ENCODE results near the gene DOCK6. TPM values are rescaled to one million over a fixed set of nuclear protein-coding genes. Genes with fewer than 3 reads are reported as not detected.

DOCK6 gene
- total RNA-seq, 1 experiment from 2014 or later = 57.9 TPM

- Histone ChIP-seq H3K4ac (ENCODE audit: low read depth, low read length) (no peak overlapping the region), H2BK20ac (ENCODE audit: low read depth, low read length, poor library complexity, severe bottlenecking) (no peak overlapping the region), H3K4me2 (ENCODE audit: insufficient read depth, insufficient read length, low read length) (no peak overlapping the region), H3K27ac (ENCODE audit: insufficient read length, low read depth, low read length) (no peak overlapping the region), H3K79me1 (ENCODE audit: insufficient read depth, low read depth, low read length, poor library complexity, severe bottlenecking) (no peaks in the 10 kb centered on the region), H2BK120ac (ENCODE audit: low read depth, low read length, poor library complexity, severe bottlenecking) (no peak overlapping the region), H3K23ac (ENCODE audit: insufficient read length, low read depth, low read length) (no peak overlapping the region), H4K5ac (ENCODE audit: insufficient read length, low read depth, low read length) (no peak overlapping the region), H3K79me2 (ENCODE audit: insufficient read depth, low read length) (no peaks in the 10 kb centered on the region), H3K9ac (ENCODE audit: extremely low read depth, insufficient read length, low read length) (no peak overlapping the region), H4K91ac (ENCODE audit: insufficient read length, low read depth, low read length) (no peak overlapping the region), H3K18ac (ENCODE audit: insufficient read length, low read depth, low read length) (no peak overlapping the region), H3K27me3 (ENCODE audit: insufficient read depth, low read length) (no peaks in the 10 kb centered on the region), H2BK5ac (ENCODE audit: insufficient read length, low read length) (no peak overlapping the region), H2BK12ac (ENCODE audit: insufficient read length, low read depth, low read length) (no peak overlapping the region), H3K56ac (ENCODE audit: insufficient read length, low read depth, low read length) (no peak overlapping the region), H3K9me3 (ENCODE audit: control insufficient read depth, low read depth, low read length) (no peaks in the 10 kb centered on the region), H4K20me1 (ENCODE audit: control insufficient read depth, insufficient read depth, insufficient read length) (no peaks in the 10 kb centered on the region), H3K14ac (ENCODE audit: insufficient read depth, low read length) (no peak overlapping the region), H4K8ac (replicated peaks; ENCODE audit: insufficient read length, low read depth, low read length) (no peak overlapping the region), H2AFZ (ENCODE audit: low read length) (no peak overlapping the region), H2BK15ac (ENCODE audit: low read depth, low read length) (no peak overlapping the region; the same call in 1 of the 2 replicates), H2AK5ac (ENCODE audit: insufficient read length, low read length) (no peak overlapping the region), H3T11ph (ENCODE audit: low read length) (no peak overlapping the region), H3K4me1 (ENCODE audit: insufficient read depth, low read length) (no peaks in the 10 kb centered on the region), H3K23me2 (ENCODE audit: insufficient read length, low read depth, low read length, poor library complexity, severe bottlenecking) (no peaks in the 10 kb centered on the region)
- Mint-ChIP-seq H3K36me3 (ENCODE audit: insufficient read depth in 1 of 3, low read depth in 3 of 3) (peaks cover 0 to 10% (median 2%) of the 10 kb centered on the region in 3 experiments; a peak in 4 of 7 replicates), H3K27ac (no peak overlapping the region), H3K4me1 (peaks cover 7 to 13% of the 10 kb centered on the region in 2 experiments), H3K9me3 (peaks cover 13 to 20% of the 10 kb centered on the region in 2 experiments), H3K27me3 (ENCODE audit: low read depth) (peaks cover 9% of the 10 kb centered on the region), H3K4me3 (no peak overlapping the region)
- no CpG with 5 or more reads among the region's 5 CpGs for WGBS (ENCODE audit: extremely low coverage, insufficient read length, low lambda C conversion rate)
- TF ChIP-seq CTCF (conservative IDR thresholded peaks at IDR 0.05) = no peak
- DNase-seq = no peak
Observed at GRCh38 chr19:11273989-11274388, 11.7 kb upstream of the DOCK6 start.

Data from H9 (cell line).